GM18909 (cell line): ENCODE results near the gene MYLK3.
"Not testable (repeated sequence)": the region's sequence is repeated elsewhere in the genome, so short reads cannot be mapped to it uniquely, and the experiment has no call there.

ENCODE experiments used
- ATAC-seq: cut with Tn5 transposase; IDR thresholded peaks from one replicate; pipeline ENCODE4 v1.9.1; 2021; ENCODE audit warnings: mild to moderate bottlenecking; ENCODE audit not compliant: unreplicated experiment, poor library complexity

The MYLK3 gene

DNA sequence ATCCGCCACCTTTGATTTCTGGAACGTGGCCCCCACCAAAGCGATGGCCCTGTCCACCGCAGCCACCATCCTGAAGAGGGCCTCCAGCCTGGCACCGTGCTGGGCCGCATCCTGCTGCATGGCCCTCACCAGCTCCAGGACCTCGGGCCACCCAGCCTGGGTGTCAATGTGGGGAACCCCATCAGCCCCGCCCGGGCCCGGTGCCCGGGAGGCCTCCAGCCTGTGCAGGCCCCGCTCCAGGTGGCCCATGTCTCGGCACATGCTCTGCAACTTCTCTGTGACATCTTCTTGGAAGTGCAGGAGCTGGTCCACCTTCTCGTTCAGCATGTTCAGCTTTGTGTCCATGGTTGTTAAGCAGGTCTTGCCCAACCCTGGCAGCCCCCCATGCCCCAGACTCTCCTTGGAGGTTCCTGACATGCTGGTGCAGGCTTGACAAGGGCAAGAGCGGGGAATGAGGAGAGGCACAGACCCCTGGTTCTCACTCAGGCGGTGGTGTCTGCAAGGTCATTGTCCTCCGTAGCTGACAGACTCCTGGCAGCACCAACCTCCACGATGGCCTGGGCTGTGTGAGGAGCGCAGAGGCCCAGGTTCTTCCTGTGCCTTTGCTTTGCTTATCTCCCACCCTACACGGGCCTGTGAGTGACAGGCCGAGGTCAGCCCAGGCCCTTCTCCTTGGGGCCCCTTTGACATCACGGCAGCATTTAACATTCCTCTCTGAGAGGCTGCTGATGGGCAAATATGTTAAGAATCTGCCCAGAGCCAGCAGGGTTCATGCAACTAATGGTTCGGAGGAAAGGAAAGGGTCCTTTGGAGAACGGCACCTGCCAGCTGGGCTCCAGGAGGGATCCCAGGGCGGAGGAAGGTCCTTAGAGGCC is at the start of gene MYLK3:
TSS of gene MYLK3 (minus strand) at position 568 of the 875 bp plus-strand sequence. CDS start at position 417, 151 bp downstream.
- ATAC-seq = no peak

GRCh38 chr16:46797501-46797900 is 49.4 kb upstream of the MYLK3 start:
- no peak for ATAC-seq

DNA sequence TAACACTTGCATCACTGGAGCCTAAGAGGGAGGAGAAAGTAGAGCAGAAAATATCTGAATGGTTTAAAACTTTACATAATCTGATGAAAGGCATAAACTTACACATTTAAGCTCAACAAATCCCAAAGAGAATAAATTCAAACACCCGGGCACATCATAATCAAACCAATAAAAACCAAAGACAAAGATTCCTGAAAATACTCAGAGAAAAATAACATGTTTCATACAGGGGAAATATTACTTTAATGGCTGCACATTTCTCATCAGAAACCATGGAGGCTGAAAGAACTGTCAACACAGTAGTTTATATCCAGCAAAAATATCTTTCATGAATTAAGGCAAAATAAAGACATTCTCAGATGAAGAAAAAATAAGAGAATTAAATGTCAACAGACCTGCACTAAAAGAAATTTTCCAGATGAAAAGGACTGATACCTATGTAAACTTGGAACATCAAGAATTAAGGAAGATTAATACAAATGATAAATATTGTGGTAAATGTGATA is 48.7 kb upstream of the MYLK3 start:
- no peak for ATAC-seq

GRCh38 chr16:46793841-46794240 is 45.7 kb upstream of the MYLK3 start:
- no peak for ATAC-seq

GRCh38 chr16:46790599-46791270 is 42.6 kb upstream of the MYLK3 start:
- no peak for ATAC-seq

DNA sequence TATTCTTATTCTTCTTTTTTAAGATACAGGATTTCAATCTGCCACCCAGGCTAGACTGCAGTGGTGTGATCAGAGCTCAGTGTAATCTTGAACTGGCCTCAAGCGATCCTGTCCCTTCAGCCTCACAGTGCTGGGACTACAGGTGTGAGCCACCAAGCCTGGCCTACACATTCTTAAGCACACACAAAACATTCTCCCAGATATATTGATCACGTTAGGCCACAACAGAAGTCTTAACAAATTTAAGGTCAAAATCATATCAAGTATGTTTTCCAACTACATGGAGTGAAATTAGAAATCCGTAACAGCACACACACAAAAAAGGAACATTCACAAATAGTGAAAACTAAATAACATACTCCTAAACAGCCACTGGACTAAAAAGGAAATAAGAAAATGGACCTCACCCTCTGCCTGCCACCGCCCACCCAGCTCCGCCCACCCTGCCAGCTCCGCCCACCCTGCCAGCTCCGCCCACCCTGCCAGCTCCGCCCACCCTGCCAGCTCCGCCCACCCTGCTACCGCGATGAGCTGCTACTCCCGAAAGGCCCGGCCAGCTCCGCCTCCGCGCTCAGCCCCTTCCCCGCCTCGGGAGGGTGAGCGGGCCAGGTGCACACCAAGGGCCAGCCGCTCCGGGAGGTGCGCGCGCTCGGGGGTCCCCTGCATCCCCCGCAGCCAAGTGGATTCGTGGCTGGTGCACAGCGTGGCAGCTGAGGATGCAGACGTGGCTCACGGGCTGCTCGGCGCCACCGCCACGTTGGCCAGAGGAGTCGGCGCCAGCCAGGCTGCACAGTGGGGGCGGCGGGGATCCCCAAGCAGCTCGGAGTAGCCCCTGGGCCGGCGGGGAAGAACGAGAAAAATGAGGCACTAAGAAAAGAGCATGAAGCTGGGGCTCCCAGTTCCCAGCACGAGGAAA is 41.6 kb upstream of the MYLK3 start:
- ATAC-seq = peak; percentile 89

DNA sequence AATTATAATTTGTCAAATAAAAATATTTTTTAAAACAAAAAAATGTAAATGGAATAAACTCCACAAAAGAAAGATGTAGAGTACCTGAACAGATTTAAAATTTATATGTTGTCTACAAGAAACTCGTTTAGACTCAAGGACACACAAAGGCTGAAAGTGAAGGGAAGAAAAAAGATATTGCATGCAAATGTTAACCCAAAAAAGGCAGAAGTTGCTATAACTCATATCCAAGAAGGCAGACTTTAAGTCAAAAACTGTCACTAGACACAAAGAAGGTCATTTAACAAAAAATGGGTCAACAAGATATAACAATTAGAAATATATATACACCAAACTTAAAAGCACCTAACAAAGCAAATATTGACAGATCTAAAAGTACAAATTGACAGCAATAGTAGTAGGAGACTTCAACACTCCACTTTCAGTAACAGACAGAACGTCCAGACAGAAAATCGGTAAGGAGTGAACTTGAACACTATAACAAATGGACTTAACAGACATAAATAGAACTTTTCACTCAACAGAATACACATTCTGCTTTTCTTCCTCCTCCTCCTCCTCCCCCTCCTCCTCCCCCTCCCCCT is 40.8 kb upstream of the MYLK3 start:
- ATAC-seq = no peak

DNA sequence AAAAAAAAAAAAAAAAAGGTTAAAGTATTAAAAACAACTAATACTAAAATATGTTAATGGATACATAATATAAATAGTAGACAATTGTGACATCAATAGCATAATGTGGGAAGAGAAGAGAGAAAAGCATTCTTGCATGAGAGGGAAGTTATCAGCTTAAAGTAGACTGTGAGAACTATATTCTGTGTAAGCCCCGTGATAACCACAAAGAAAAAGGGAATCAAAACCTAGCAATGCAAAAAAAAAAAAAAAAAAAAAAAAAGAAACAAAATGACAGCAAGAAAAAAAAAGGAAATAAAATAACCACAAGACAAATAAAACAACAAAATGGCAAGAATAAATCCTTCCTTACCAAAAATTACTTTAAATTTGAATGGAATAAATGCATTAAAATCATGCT is 39.8 kb upstream of the MYLK3 start:
- ATAC-seq = no peak

DNA sequence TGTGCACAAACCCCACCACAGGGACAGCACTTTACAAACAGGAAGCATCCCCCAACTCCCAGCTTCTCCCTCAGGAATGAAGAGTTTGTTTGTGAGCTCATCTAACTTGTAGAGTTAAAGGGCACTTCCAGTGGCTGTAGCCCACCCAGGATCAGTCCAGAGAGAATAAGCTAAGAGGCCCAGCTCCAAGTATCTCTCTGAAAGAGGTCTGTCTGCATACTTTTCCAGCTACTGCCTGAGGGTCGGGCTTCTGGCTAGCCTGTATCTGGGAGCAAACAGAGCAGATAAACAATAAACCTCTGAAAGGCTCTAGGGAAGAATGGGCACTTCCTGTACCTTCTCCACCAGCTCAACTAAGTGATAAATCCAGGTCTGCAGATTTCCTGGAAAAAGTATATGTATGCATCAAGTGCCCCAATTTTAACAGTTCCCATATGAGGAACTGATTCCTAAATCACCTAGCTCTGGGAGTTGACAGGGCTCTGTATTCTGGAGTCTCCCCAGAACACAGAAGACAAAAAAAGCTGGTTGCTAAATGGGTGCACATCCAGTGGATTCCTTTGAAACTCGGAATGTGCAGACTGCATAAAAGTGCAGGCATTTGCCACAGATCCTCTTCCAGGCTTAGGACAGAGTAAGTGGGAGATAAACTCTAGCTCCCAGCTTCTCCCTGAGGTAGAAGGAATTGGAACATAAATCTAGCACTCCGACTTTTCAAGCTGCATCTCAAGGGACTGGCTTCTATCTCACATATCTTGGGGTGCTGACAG is 37.1 kb upstream of the MYLK3 start:
- no peak for ATAC-seq

DNA sequence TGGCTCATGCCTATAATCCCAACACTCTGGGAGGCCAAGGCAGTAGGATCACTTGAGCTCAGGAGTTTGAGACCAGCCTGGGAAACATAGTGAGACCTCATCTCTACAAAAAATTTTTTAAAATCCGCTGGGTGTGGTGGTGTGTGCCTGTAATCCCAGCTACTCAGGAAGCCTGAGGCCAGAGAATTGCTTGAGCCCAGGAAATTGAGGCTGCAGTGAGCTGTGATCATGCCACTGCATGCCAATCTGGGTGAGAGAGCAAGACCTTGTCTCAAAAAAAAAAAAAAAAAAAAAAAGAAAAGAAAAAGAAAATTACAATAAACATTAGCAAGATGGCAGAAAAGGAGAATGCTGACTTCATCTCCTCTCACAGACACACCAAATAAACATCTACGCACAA is 36.4 kb upstream of the MYLK3 start:
- not testable (repeated sequence) for ATAC-seq

DNA sequence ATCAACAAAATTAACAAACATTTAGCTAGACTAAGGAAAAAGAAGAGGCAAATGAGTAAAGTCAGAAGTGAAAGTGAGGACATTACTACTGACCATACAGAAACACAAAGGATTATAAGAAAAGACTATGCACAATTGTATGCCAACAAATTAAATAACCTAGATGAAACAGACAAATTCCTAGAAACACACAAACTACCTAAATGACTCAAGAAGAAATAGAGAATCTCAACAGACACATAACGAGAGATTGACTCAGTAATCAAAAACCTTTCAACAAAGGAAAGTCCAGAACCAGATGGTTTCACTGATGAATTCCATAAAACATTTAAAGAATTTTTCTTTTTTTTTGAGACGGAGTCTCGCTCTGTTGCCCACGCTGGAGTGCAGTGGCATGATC is 35.7 kb upstream of the MYLK3 start:
- ATAC-seq = no peak

- ATAC-seq = no peak
These were observed 34.2 kb upstream of the MYLK3 start for GRCh38 chr16:46782320-46782719.

DNA sequence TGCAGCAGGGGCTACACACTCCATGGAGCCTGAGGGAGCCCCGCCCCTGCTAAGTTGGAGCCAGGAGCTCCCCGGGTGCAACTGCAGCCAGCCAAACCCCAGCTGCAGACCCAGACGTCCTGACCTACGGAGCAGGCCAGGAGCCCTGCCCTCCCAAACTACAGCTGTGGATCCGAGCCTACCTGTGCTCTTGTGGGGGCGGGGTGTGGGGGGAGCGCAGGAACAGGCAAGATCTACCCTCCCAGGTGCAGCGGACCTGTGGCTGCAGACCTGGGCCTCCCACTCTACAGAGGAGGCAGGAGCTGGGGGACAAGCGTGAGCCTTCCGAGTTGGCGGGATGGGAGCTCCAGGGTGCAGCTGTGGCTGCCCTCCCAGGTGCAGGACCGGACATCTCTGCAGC is 29.7 kb upstream of the MYLK3 start:
- no peak for ATAC-seq

GRCh38 chr16:46775214-46775613 is 27.1 kb upstream of the MYLK3 start:
- ATAC-seq = peak; percentile 10

DNA sequence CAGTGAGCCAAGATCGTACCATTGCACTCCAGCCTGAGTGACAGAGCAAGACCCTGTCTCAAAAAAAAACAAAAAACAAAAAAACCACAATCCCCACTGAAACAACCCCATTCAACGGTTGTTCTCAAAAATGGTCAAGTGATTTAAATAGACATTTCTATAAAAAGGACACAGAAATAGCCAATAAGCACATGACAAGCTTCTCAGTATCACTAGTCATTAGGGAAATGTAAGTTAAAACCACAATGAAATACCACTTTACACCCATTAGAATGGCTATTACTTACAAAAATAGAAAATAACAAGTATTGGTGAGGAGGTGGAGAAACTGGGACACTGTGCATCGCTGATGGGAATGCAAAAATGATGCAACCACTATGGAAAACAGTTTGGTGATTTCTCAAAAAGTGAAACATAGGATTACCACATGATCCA is 26.6 kb upstream of the MYLK3 start:
- ATAC-seq = peak; percentile 81

GRCh38 chr16:46772463-46772862 is 24.3 kb upstream of the MYLK3 start:
- no peak for ATAC-seq

- ATAC-seq = no peak
These were observed 20.7 kb upstream of the MYLK3 start for GRCh38 chr16:46768809-46769208.

GRCh38 chr16:46765050-46765449 is 16.9 kb upstream of the MYLK3 start:
- no peak for ATAC-seq

GRCh38 chr16:46763147-46763546 is 15.0 kb upstream of the MYLK3 start:
- ATAC-seq = no peak
